Measurements from ENCODE around the gene GRAMD1A. TPM values are rescaled to one million over a fixed set of nuclear protein-coding genes. Genes with fewer than 3 reads are reported as not detected.

The GRAMD1A gene
- polyA plus RNA-seq, 1 donor from 2014 or later = 19.0 TPM

DNA sequence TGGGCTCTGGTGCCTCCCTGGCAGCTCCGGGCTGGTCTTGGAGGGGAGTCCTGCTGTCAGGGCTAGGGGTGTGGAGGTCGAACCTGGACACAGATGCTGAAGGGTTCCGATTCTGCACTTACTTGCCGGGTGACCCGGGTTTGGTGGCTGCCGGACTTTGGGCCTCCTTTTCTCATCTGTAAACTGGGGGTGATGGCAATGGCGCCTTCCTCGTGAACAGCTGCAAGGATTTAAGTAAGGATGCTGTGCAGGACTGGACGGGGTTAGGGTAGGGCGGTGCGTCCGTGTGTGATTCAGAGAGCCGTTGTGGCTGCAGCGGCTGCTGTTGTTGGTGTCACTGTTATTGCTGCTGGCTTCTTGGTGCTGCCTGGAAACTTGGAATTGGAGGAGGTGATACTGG lies 43.8 kb downstream of the GRAMD1A start:
- Histone ChIP-seq H2AFZ (ENCODE audit: low read depth, low read length) (no peak overlapping the region), H3K27me3 (ENCODE audit: insufficient read depth, low read depth, low read length) (no peaks in the 10 kb centered on the region), H3K79me2 (replicated peaks; ENCODE audit: insufficient read depth, low read length) (no peaks in the 10 kb centered on the region), H3K9ac (ENCODE audit: low read length) (no peak overlapping the region), H3K4me3 (ENCODE audit: low read length) (no peak overlapping the region), H3K9me2 (ENCODE audit: insufficient read depth, low read length) (no peaks in the 10 kb centered on the region), H3K36me3 (ENCODE audit: insufficient read depth, low read length) (no peaks in the 10 kb centered on the region), H3K4me2 (ENCODE audit: low read length) (no peak overlapping the region), H3F3A (ENCODE audit: insufficient read depth, low read length, poor library complexity, severe bottlenecking) (no peaks in the 10 kb centered on the region), H4K20me1 (ENCODE audit: insufficient read depth) (no peaks in the 10 kb centered on the region), H3K27ac (ENCODE audit: low read length) (no peak overlapping the region), H3K9me3 (ENCODE audit: low read length) (no peaks in the 10 kb centered on the region)
- TF ChIP-seq EZH2 (IDR thresholded peaks at IDR 0.05; ENCODE audit: borderline replicate concordance, insufficient read depth, low read length, poor library complexity, severe bottlenecking) (no peak), MXI1 (conservative IDR thresholded peaks at IDR 0.05; ENCODE audit: poor library complexity, severe bottlenecking) (no peak), TAF1 (IDR thresholded peaks at IDR 0.05; ENCODE audit: low read depth) (no peak), RAD21 (conservative IDR thresholded peaks at IDR 0.05) (no peak), EP300 (conservative IDR thresholded peaks at IDR 0.05; ENCODE audit: poor library complexity, severe bottlenecking) (no peak), POLR2AphosphoS5 (IDR thresholded peaks at IDR 0.05) (no peak), SMC3 (conservative IDR thresholded peaks at IDR 0.05; ENCODE audit: poor library complexity) (no peak)
- TF ChIP-seq, protein P1, sequence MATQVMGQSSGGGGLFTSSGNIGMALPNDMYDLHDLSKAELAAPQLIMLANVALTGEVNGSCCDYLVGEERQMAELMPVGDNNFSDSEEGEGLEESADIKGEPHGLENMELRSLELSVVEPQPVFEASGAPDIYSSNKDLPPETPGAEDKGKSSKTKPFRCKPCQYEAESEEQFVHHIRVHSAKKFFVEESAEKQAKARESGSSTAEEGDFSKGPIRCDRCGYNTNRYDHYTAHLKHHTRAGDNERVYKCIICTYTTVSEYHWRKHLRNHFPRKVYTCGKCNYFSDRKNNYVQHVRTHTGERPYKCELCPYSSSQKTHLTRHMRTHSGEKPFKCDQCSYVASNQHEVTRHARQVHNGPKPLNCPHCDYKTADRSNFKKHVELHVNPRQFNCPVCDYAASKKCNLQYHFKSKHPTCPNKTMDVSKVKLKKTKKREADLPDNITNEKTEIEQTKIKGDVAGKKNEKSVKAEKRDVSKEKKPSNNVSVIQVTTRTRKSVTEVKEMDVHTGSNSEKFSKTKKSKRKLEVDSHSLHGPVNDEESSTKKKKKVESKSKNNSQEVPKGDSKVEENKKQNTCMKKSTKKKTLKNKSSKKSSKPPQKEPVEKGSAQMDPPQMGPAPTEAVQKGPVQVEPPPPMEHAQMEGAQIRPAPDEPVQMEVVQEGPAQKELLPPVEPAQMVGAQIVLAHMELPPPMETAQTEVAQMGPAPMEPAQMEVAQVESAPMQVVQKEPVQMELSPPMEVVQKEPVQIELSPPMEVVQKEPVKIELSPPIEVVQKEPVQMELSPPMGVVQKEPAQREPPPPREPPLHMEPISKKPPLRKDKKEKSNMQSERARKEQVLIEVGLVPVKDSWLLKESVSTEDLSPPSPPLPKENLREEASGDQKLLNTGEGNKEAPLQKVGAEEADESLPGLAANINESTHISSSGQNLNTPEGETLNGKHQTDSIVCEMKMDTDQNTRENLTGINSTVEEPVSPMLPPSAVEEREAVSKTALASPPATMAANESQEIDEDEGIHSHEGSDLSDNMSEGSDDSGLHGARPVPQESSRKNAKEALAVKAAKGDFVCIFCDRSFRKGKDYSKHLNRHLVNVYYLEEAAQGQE (IDR thresholded peaks at IDR 0.05; ENCODE audit: borderline replicate concordance) = no peak
- TF ChIP-seq, protein P2, sequence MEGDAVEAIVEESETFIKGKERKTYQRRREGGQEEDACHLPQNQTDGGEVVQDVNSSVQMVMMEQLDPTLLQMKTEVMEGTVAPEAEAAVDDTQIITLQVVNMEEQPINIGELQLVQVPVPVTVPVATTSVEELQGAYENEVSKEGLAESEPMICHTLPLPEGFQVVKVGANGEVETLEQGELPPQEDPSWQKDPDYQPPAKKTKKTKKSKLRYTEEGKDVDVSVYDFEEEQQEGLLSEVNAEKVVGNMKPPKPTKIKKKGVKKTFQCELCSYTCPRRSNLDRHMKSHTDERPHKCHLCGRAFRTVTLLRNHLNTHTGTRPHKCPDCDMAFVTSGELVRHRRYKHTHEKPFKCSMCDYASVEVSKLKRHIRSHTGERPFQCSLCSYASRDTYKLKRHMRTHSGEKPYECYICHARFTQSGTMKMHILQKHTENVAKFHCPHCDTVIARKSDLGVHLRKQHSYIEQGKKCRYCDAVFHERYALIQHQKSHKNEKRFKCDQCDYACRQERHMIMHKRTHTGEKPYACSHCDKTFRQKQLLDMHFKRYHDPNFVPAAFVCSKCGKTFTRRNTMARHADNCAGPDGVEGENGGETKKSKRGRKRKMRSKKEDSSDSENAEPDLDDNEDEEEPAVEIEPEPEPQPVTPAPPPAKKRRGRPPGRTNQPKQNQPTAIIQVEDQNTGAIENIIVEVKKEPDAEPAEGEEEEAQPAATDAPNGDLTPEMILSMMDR (IDR thresholded peaks at IDR 0.05; ENCODE audit: poor library complexity, severe bottlenecking) = no peak

DNA sequence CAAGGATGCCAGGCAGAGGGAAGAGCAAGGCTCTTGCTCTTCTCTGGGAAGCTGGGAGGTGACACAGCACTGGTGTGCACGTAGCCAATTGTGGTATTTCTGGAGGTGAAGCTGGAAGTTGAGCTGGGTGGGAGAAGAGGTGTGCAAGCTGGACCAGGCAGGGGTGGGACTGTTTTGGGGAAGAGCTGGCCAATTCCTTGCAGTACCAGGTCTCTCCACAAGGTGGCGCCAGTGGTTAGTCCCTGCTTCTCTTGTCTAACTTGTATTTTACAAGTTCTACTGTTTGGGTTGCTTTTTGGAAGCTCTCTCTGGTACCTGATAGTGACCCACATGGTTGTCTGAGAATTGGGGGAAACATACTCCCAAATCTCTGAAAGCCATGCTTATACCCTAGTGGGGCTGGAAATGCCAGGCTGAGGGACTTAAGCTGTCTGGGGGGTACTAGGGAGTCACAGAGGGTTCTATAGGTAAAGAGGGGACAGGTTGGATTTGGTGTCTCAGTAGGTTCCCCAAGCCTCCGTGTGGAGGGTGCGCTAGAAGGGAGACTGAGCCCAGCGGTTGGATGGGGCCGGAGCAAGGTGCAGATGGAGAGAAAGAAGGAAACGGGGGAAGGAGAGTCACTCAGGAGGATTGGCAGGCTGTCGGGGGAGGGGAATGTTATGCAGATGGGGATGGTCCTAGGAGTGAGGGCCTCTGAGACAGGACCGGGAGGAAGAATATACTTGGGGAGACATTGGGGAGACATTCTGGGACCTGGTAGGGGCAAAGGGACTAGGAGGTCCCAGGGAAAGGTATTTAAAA lies 44.4 kb downstream of the GRAMD1A start:
- Histone ChIP-seq H3K27ac (ENCODE audit: low read length) (no peak overlapping the region), H3F3A (ENCODE audit: insufficient read depth, low read length, poor library complexity, severe bottlenecking) (no peaks in the 10 kb centered on the region), H3K9ac (ENCODE audit: low read length) (no peak overlapping the region)

More for the DNA sequence above, 44.4 kb downstream of the GRAMD1A start:
- H3K27me3 ChIP-seq (ENCODE audit: insufficient read depth, low read depth, low read length) = no peaks in the 10 kb centered on the region
- H3K9me3 ChIP-seq (ENCODE audit: low read length) = no peaks in the 10 kb centered on the region
- H3K36me3 ChIP-seq (ENCODE audit: insufficient read depth, low read length) = no peaks in the 10 kb centered on the region
- H4K20me1 ChIP-seq (ENCODE audit: insufficient read depth) = no peaks in the 10 kb centered on the region
- H3K9me2 ChIP-seq (ENCODE audit: insufficient read depth, low read length) = no peaks in the 10 kb centered on the region
- H3K4me2 ChIP-seq (ENCODE audit: low read length) = no peak overlapping the region
- H3K4me3 ChIP-seq (ENCODE audit: low read length) = no peak overlapping the region
- no peak overlapping the region for H2AFZ ChIP-seq (ENCODE audit: low read depth, low read length)
- peak; percentile 62 for TF ChIP-seq RAD21 (conservative IDR thresholded peaks at IDR 0.05)
- TF ChIP-seq EZH2 (IDR thresholded peaks at IDR 0.05; ENCODE audit: borderline replicate concordance, insufficient read depth, low read length, poor library complexity, severe bottlenecking) = no peak
- TF ChIP-seq, protein P2 (IDR thresholded peaks at IDR 0.05; ENCODE audit: poor library complexity, severe bottlenecking) = peak; percentile 84
- TF ChIP-seq SMC3 (conservative IDR thresholded peaks at IDR 0.05; ENCODE audit: poor library complexity) = peak; percentile 69
- H3K79me2 ChIP-seq (replicated peaks; ENCODE audit: insufficient read depth, low read length) = no peaks in the 10 kb centered on the region

Measured in neural cell (in vitro differentiated cells).